CD4-positive, CD25-positive, alpha-beta regulatory T cell (primary cell): Measurements from ENCODE around the gene CNOT1. TPM values are rescaled to one million over a fixed set of nuclear protein-coding genes. Genes with fewer than 3 reads are reported as not detected.

Experiments used
- ATAC-seq, 2 donors: fragments of 150-1000 bp; cut with Tn5 transposase; one replicate each; pipeline ENCODE4 v1.10.0; 2021; ENCODE audit warnings: low read depth in 2 of 2, moderate number of reproducible peaks in 2 of 2, moderate library complexity in 1 of 2
- DNase-seq, 3 donors: peaks; one replicate each; pipeline versions ENCODE4 v3.0.0 to v3.0.0-alpha.2; 2012 to 2022; ENCODE audit warnings: mixed read lengths in 1 of 3
- H3K27ac ChIP-seq: one replicate; pipeline ENCODE4 v1.7.0; 2013; ENCODE audit warnings: mild to moderate bottlenecking, low read length; ENCODE audit not compliant: insufficient read depth, poor library complexity, severe bottlenecking
- H3K27me3 ChIP-seq: one replicate; pipeline ENCODE4 v1.7.0; 2013; ENCODE audit warnings: low read length; ENCODE audit not compliant: control insufficient read depth, insufficient read depth
- H3K36me3 ChIP-seq: one replicate; pipeline ENCODE4 v1.7.0; 2013; ENCODE audit warnings: mild to moderate bottlenecking, low read length, moderate library complexity; ENCODE audit not compliant: control insufficient read depth, insufficient read depth
- H3K4me1 ChIP-seq: 2 replicates; pipeline ENCODE4 v1.7.0; 2013; ENCODE audit warnings: mild to moderate bottlenecking, low read length; ENCODE audit not compliant: insufficient read depth, control insufficient read depth, poor library complexity, severe bottlenecking
- H3K4me3 ChIP-seq: one replicate; pipeline ENCODE4 v1.7.0; 2013; ENCODE audit warnings: low read depth, mild to moderate bottlenecking, low read length, moderate library complexity
- H3K9me3 ChIP-seq, 2 experiments: 1 replicate in 1 of 2; 2 replicates in 1 of 2; pipeline ENCODE4 v1.7.0; 2013; ENCODE audit warnings: low read length in 2 of 2, mild to moderate bottlenecking in 1 of 2, moderate library complexity in 1 of 2; ENCODE audit not compliant: control insufficient read depth in 2 of 2
- H3K27ac Mint-ChIP-seq, 3 donors: one replicate each; pipeline ENCODE4 v1.8.0; 2020 to 2022; ENCODE audit warnings: mild to moderate bottlenecking in 3 of 3, mixed read lengths in 3 of 3, moderate library complexity in 2 of 3
- H3K27me3 Mint-ChIP-seq: one replicate; pipeline ENCODE4 v1.8.0; 2022; ENCODE audit warnings: mild to moderate bottlenecking, mixed read lengths
- H3K36me3 Mint-ChIP-seq: one replicate; pipeline ENCODE4 v1.8.0; 2020; ENCODE audit warnings: mixed read lengths
- H3K4me1 Mint-ChIP-seq, 4 donors: one replicate each; pipeline ENCODE4 v1.8.0; 2020 to 2022; ENCODE audit warnings: mixed read lengths in 4 of 4, mild to moderate bottlenecking in 1 of 4
- H3K4me3 Mint-ChIP-seq, 4 donors: one replicate each; pipeline ENCODE4 v1.8.0; 2020 to 2022; ENCODE audit warnings: mild to moderate bottlenecking in 4 of 4, mixed read lengths in 4 of 4, moderate library complexity in 3 of 4
- H3K9me3 Mint-ChIP-seq, 7 donors: one replicate each; pipeline ENCODE4 v1.8.0; 2020 to 2022; ENCODE audit warnings: mixed read lengths in 7 of 7, mild to moderate bottlenecking in 3 of 7, moderate library complexity in 2 of 7
- polyA plus RNA-seq, 4 donors: library from polyadenylated mRNA; unstranded; fragments of 300-500 nt; fragmentation: Illumina TruSeq; gene quantifications; one replicate each; pipeline ENCODE4 v1.2.3, GENCODE V29; 2021
- total RNA-seq: library from RNA; stranded (reverse); gene quantifications from one replicate; pipeline ENCODE4 v1.2.3, GENCODE V29; 2022

CNOT1 gene
- total and polyA plus RNA-seq, 5 donors from 2014 or later, result 78.7 to 252 (median 87.1) TPM

GRCh38 chr16:58543685-58544084 lies 85.9 kb downstream of the CNOT1 start:
- DNase-seq (no peak), ATAC-seq (no peak)
- no peak overlapping the region for H3K4me3 Mint-ChIP-seq
- H3K9me3 ChIP-seq, result no peaks in the 10 kb centered on the region
- H3K9me3 Mint-ChIP-seq, result no peaks in the 10 kb centered on the region
- no peaks in the 10 kb centered on the region for H3K27me3 ChIP-seq
- H3K27ac ChIP-seq, result no peak overlapping the region
- H3K36me3 ChIP-seq, result peaks cover 97% of the 10 kb centered on the region
- H3K36me3 Mint-ChIP-seq, result peaks cover 47% of the 10 kb centered on the region
- no peaks in the 10 kb centered on the region for H3K4me1 ChIP-seq
- peaks cover 0 to 14% (median 3%) of the 10 kb centered on the region in 4 donors for H3K4me1 Mint-ChIP-seq
- no peak overlapping the region for H3K4me3 ChIP-seq
- H3K27me3 Mint-ChIP-seq, result no peaks in the 10 kb centered on the region
- peak overlapping the region in 1 of 3 donors; percentile 48 for H3K27ac Mint-ChIP-seq

DNA sequence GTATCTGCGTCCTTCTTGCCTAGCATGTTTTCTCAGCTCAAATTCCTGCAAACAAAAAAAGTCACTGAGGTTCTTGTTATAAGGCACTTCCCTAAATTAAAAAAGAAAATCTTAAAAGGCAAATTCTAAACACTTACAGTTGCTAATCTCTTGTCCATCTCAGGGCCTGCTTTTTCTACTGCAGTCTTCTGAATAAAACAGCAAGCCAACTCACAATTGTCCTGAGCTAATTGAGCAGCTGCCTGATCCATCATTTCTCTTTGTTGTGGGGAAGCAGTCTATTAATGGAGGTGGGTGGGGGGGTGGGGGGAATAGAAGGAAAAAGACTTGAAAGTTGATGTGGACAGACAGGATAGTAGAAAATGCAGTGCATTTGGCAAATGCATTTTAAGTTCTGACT lies 87.3 kb downstream of the CNOT1 start:
- no peak overlapping the region for H3K4me3 Mint-ChIP-seq
- no peak overlapping the region for H3K27ac Mint-ChIP-seq

DNA sequence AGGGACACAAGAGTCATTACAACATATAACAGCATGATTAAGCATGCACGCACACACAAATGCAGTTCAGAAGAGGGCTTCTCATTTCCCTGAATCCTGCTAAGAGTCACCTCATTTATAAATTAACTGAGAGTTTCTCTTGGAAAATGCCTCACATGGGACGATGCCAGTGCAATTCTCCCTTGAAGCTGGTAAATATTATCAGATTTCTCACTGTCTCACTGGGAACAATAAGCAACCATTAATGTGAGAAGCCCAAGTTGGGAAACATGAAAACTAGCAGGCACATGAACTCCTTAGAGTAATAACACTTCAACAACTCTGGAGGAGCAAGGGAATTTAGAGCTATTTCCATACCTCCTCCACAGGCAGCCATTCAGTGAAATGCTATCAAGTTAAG lies 87.9 kb downstream of the CNOT1 start:
- no peaks in the 10 kb centered on the region for H3K9me3 Mint-ChIP-seq
- ATAC-seq, result no peak
- no peak overlapping the region for H3K27ac ChIP-seq
- H3K9me3 ChIP-seq, result no peaks in the 10 kb centered on the region
- H3K4me1 Mint-ChIP-seq, result peaks cover 0 to 8% (median under 1%) of the 10 kb centered on the region in 4 donors
- no peak overlapping the region for H3K27ac Mint-ChIP-seq
- H3K36me3 ChIP-seq, result peaks cover 99% of the 10 kb centered on the region
- H3K4me3 Mint-ChIP-seq, result no peak overlapping the region
- peaks cover 65% of the 10 kb centered on the region for H3K36me3 Mint-ChIP-seq
- H3K27me3 ChIP-seq, result no peaks in the 10 kb centered on the region
- H3K4me3 ChIP-seq, result no peak overlapping the region
- no peak for DNase-seq
- H3K27me3 Mint-ChIP-seq, result no peaks in the 10 kb centered on the region
- no peaks in the 10 kb centered on the region for H3K4me1 ChIP-seq

More for the DNA sequence above, 87.3 kb downstream of the CNOT1 start:
- Histone ChIP-seq H3K36me3 (peaks cover 99% of the 10 kb centered on the region), H3K9me3 (no peaks in the 10 kb centered on the region), H3K4me1 (no peaks in the 10 kb centered on the region), H3K27ac (no peak overlapping the region), H3K27me3 (no peaks in the 10 kb centered on the region), H3K4me3 (no peak overlapping the region)
- no peak for DNase-seq
- ATAC-seq, result no peak
- peaks cover 0 to 8% (median under 1%) of the 10 kb centered on the region in 4 donors for H3K4me1 Mint-ChIP-seq
- H3K27me3 Mint-ChIP-seq, result no peaks in the 10 kb centered on the region
- no peaks in the 10 kb centered on the region for H3K9me3 Mint-ChIP-seq
- peaks cover 61% of the 10 kb centered on the region for H3K36me3 Mint-ChIP-seq

- no peak overlapping the region for H3K4me3 ChIP-seq
- no peaks in the 10 kb centered on the region for H3K4me1 ChIP-seq
- no peaks in the 10 kb centered on the region for H3K9me3 ChIP-seq
- H3K4me1 Mint-ChIP-seq, result peaks cover 0 to 8% (median 4%) of the 10 kb centered on the region in 4 donors
- H3K9me3 Mint-ChIP-seq, result no peaks in the 10 kb centered on the region
- ATAC-seq, result no peak
- peaks cover 97% of the 10 kb centered on the region for H3K36me3 ChIP-seq
- H3K27ac Mint-ChIP-seq, result no peak overlapping the region
- peaks cover 59% of the 10 kb centered on the region for H3K36me3 Mint-ChIP-seq
- H3K27me3 Mint-ChIP-seq, result no peaks in the 10 kb centered on the region
- no peak for DNase-seq
- H3K27me3 ChIP-seq, result no peaks in the 10 kb centered on the region
- no peak overlapping the region for H3K4me3 Mint-ChIP-seq
- H3K27ac ChIP-seq, result no peak overlapping the region
These were observed 92.3 kb downstream of the CNOT1 start for GRCh38 chr16:58537124-58537906.

GRCh38 chr16:58536278-58536677 lies 93.3 kb downstream of the CNOT1 start:
- no peak overlapping the region for H3K4me3 Mint-ChIP-seq
- ATAC-seq (no peak), DNase-seq (no peak)
- Histone ChIP-seq H3K27me3 (no peaks in the 10 kb centered on the region), H3K27ac (no peak overlapping the region), H3K36me3 (peaks cover 97% of the 10 kb centered on the region), H3K4me1 (no peaks in the 10 kb centered on the region), H3K4me3 (no peak overlapping the region), H3K9me3 (no peaks in the 10 kb centered on the region)
- no peaks in the 10 kb centered on the region for H3K9me3 Mint-ChIP-seq
- no peaks in the 10 kb centered on the region for H3K27me3 Mint-ChIP-seq
- no peak overlapping the region for H3K27ac Mint-ChIP-seq
- peaks cover 0 to 8% (median 4%) of the 10 kb centered on the region in 4 donors for H3K4me1 Mint-ChIP-seq
- H3K36me3 Mint-ChIP-seq, result peaks cover 58% of the 10 kb centered on the region

DNA sequence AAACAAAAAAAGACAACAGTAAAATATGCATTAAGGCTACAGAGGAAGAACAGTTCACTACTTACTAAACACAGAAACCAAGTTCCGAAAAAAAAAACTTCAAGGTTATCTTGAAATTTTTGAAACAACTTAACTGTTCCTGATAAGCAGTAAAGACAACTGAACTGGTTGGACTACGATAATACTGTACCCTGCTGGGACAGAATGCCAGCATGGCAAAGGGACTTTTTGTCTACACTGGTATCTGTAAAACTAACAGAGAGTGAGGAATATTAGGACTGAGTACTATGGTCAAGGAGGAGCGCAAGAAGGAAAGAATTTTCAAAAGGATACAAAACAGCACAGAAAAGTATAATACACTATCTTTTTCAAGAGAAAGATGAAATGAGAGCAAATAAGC lies 94.5 kb downstream of the CNOT1 start:
- H3K27ac Mint-ChIP-seq, result no peak overlapping the region

GRCh38 chr16:58533751-58534470 lies 95.7 kb downstream of the CNOT1 start:
- no peak for DNase-seq
- Mint-ChIP-seq H3K4me3 (no peak overlapping the region), H3K27ac (no peak overlapping the region), H3K36me3 (peaks cover 52% of the 10 kb centered on the region), H3K27me3 (no peaks in the 10 kb centered on the region), H3K9me3 (no peaks in the 10 kb centered on the region), H3K4me1 (peaks cover 0 to 11% (median 3%) of the 10 kb centered on the region in 4 donors)
- peaks cover 97% of the 10 kb centered on the region for H3K36me3 ChIP-seq
- H3K27me3 ChIP-seq, result no peaks in the 10 kb centered on the region
- ATAC-seq, result no peak
- H3K27ac ChIP-seq, result no peak overlapping the region
- H3K4me3 ChIP-seq, result no peak overlapping the region
- H3K4me1 ChIP-seq, result no peaks in the 10 kb centered on the region
- no peaks in the 10 kb centered on the region for H3K9me3 ChIP-seq

More for the DNA sequence above, 94.5 kb downstream of the CNOT1 start:
- Histone ChIP-seq H3K4me3 (no peak overlapping the region), H3K27ac (no peak overlapping the region), H3K36me3 (peaks cover 97% of the 10 kb centered on the region), H3K4me1 (no peaks in the 10 kb centered on the region), H3K27me3 (no peaks in the 10 kb centered on the region), H3K9me3 (no peaks in the 10 kb centered on the region)
- peaks cover 58% of the 10 kb centered on the region for H3K36me3 Mint-ChIP-seq
- H3K4me3 Mint-ChIP-seq, result no peak overlapping the region
- H3K4me1 Mint-ChIP-seq, result peaks cover 0 to 11% (median 5%) of the 10 kb centered on the region in 4 donors
- DNase-seq (no peak), ATAC-seq (no peak)
- H3K27me3 Mint-ChIP-seq, result no peaks in the 10 kb centered on the region
- no peaks in the 10 kb centered on the region for H3K9me3 Mint-ChIP-seq
